Measurements from ENCODE around the gene IL1RAPL2.

IL1RAPL2 gene

DNA sequence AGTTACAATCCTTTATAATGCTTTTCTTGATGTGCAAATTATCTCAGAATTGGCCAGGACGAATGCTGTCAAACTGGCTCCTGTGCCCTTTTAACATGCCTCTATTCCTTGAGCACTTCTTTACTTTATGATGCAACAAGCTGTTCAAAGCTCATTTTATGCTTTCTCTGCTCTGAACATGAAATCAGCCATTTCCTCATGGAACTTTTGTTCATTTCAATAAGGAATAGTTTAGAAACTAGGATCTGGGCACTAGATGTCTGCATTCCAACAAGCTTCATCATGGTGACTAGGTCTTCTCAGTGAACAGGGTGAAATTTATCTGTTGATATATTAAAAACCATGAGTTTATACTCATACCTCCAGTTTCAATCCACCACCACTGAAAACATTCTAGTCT, 741.8 kb downstream of the IL1RAPL2 start:
- Histone ChIP-seq H3K9me3 (ENCODE audit: insufficient read depth, low read length) (no peaks in the 10 kb centered on the region), H3K27me3 (ENCODE audit: insufficient read depth, insufficient read length) (no peaks in the 10 kb centered on the region), H3K9ac (ENCODE audit: insufficient read length, low read depth) (no peak overlapping the region), H3K36me3 (ENCODE audit: insufficient read depth, insufficient read length, low read length) (no peaks in the 10 kb centered on the region), H3K4me3 (ENCODE audit: insufficient read length, low read depth) (no peak overlapping the region), H3K4me1 (ENCODE audit: insufficient read depth, insufficient read length) (no peaks in the 10 kb centered on the region)
- DNase-seq (ENCODE audit: low read depth, low spot score), result no peak
- TF ChIP-seq ZNF274 (IDR thresholded peaks at IDR 0.05; ENCODE audit: low read depth, low read length) (no peak), SUZ12 (IDR thresholded peaks at IDR 0.05; ENCODE audit: extremely low read depth, insufficient read depth, insufficient read length) (no peak)

DNA sequence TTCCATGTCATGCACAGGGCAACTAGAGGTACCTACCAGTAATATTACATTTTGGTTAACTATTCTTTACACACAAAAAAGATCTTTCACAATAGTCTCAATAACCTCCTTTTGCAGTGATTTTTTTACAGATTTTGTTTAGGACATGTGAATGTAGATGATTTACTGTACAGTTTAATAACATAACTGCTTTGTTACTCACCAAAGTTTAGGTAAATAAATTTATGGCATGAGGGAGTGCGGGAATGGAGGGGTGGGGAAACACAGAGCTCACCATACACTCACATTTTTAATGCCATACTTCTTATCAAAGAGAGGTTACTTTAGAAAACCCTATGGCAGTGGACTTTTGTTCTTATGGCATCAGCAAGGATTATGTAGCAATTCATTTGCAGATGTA, 747.6 kb downstream of the IL1RAPL2 start:
- Histone ChIP-seq H3K36me3 (ENCODE audit: insufficient read depth, insufficient read length, low read length) (no peaks in the 10 kb centered on the region), H3K27me3 (ENCODE audit: insufficient read depth, insufficient read length) (no peaks in the 10 kb centered on the region), H3K4me3 (ENCODE audit: insufficient read length, low read depth) (no peak overlapping the region), H3K9ac (ENCODE audit: insufficient read length, low read depth) (no peak overlapping the region), H3K9me3 (ENCODE audit: insufficient read depth, low read length) (no peaks in the 10 kb centered on the region), H3K4me1 (ENCODE audit: insufficient read depth, insufficient read length) (no peaks in the 10 kb centered on the region)
- no peak for DNase-seq (ENCODE audit: low read depth, low spot score)
- TF ChIP-seq SUZ12 (IDR thresholded peaks at IDR 0.05; ENCODE audit: extremely low read depth, insufficient read depth, insufficient read length) (no peak), ZNF274 (IDR thresholded peaks at IDR 0.05; ENCODE audit: low read depth, low read length) (no peak), YY1 (IDR thresholded peaks at IDR 0.05; ENCODE audit: insufficient read depth, insufficient read length) (no peak)

DNA sequence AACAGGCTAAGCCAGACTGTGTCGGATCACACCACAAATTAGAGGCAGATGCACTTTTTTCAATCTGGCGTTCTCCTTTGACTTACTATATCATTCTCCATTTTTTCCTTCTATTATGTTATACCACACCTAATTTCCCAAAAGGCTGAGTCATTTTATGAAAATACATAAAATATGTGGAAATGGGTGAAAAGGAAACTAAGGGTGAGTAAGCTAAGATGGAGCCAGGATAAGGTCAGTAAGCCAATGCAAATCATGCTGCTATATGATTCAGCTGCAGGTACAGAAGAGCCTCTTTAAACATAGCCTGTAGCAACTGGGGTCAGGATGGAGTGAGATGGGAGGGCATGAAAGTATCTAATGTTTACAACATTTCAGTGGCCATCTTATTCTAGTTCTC, 748.5 kb downstream of the IL1RAPL2 start:
- no peaks in the 10 kb centered on the region for H3K9me3 ChIP-seq (ENCODE audit: insufficient read depth, low read length)
- no peaks in the 10 kb centered on the region for H3K27me3 ChIP-seq (ENCODE audit: insufficient read depth, insufficient read length)
- TF ChIP-seq YY1 (IDR thresholded peaks at IDR 0.05; ENCODE audit: insufficient read depth, insufficient read length), result no peak
- TF ChIP-seq ZNF274 (IDR thresholded peaks at IDR 0.05; ENCODE audit: low read depth, low read length), result no peak
- TF ChIP-seq SUZ12 (IDR thresholded peaks at IDR 0.05; ENCODE audit: extremely low read depth, insufficient read depth, insufficient read length), result no peak
- H3K9ac ChIP-seq (ENCODE audit: insufficient read length, low read depth), result no peak overlapping the region
- DNase-seq (ENCODE audit: low read depth, low spot score), result no peak
- H3K36me3 ChIP-seq (ENCODE audit: insufficient read depth, insufficient read length, low read length), result no peaks in the 10 kb centered on the region
- H3K4me1 ChIP-seq (ENCODE audit: insufficient read depth, insufficient read length), result no peaks in the 10 kb centered on the region
- no peak overlapping the region for H3K4me3 ChIP-seq (ENCODE audit: insufficient read length, low read depth)

DNA sequence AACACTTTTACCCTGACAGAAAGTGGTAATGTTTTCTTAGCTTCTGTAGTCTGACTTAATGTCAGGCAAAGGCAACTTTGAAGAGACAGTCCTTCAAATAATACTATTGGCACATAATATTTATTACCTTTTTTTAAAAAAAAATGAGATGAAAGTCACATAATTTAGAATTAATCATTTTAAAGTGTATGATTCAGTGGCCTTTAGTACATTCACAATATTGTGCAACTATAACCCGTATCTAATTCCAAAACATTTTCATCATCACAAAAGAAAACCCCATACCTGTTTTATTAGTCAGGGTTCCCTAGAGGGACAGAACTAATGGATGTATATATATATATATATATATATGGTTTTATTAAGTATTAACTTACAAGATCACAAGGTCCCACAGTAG, 749.2 kb downstream of the IL1RAPL2 start:
- no peak for DNase-seq (ENCODE audit: low read depth, low spot score)
- TF ChIP-seq YY1 (IDR thresholded peaks at IDR 0.05; ENCODE audit: insufficient read depth, insufficient read length) (no peak), ZNF274 (IDR thresholded peaks at IDR 0.05; ENCODE audit: low read depth, low read length) (no peak), SUZ12 (IDR thresholded peaks at IDR 0.05; ENCODE audit: extremely low read depth, insufficient read depth, insufficient read length) (no peak)

DNA sequence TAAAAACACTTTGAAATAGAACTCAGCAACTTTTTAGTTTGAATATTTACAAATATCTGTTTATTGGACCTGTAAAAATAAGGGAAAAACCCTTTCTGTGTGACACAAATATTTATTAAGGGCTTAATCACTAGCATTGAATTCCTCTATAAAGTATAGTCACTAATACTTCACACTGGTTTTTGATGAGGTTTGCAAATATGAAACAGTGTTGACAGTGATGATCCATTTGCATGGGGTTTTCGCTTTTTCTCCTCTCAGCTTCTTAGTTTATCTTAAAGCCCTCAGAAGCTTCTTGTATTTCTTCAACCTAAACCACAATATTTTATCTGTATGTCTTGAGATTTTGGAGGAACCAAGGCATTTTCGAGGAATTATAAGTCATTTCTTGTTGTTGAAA, 751.1 kb downstream of the IL1RAPL2 start:
- no peaks in the 10 kb centered on the region for H3K27me3 ChIP-seq (ENCODE audit: insufficient read depth, insufficient read length)
- no peaks in the 10 kb centered on the region for H3K36me3 ChIP-seq (ENCODE audit: insufficient read depth, insufficient read length, low read length)
- H3K4me3 ChIP-seq (ENCODE audit: insufficient read length, low read depth), result no peak overlapping the region
- H3K4me1 ChIP-seq (ENCODE audit: insufficient read depth, insufficient read length), result no peaks in the 10 kb centered on the region
- H3K9ac ChIP-seq (ENCODE audit: insufficient read length, low read depth), result no peak overlapping the region
- DNase-seq (ENCODE audit: low read depth, low spot score), result no peak
- no peaks in the 10 kb centered on the region for H3K9me3 ChIP-seq (ENCODE audit: insufficient read depth, low read length)
- no peak for TF ChIP-seq SUZ12 (IDR thresholded peaks at IDR 0.05; ENCODE audit: extremely low read depth, insufficient read depth, insufficient read length)
- TF ChIP-seq ZNF274 (IDR thresholded peaks at IDR 0.05; ENCODE audit: low read depth, low read length), result no peak
- TF ChIP-seq YY1 (IDR thresholded peaks at IDR 0.05; ENCODE audit: insufficient read depth, insufficient read length), result no peak

More for the DNA sequence above, 749.2 kb downstream of the IL1RAPL2 start:
- Histone ChIP-seq H3K4me3 (ENCODE audit: insufficient read length, low read depth) (no peak overlapping the region), H3K4me1 (ENCODE audit: insufficient read depth, insufficient read length) (no peaks in the 10 kb centered on the region), H3K27me3 (ENCODE audit: insufficient read depth, insufficient read length) (no peaks in the 10 kb centered on the region), H3K9me3 (ENCODE audit: insufficient read depth, low read length) (no peaks in the 10 kb centered on the region), H3K9ac (ENCODE audit: insufficient read length, low read depth) (no peak overlapping the region), H3K36me3 (ENCODE audit: insufficient read depth, insufficient read length, low read length) (no peaks in the 10 kb centered on the region)

DNA sequence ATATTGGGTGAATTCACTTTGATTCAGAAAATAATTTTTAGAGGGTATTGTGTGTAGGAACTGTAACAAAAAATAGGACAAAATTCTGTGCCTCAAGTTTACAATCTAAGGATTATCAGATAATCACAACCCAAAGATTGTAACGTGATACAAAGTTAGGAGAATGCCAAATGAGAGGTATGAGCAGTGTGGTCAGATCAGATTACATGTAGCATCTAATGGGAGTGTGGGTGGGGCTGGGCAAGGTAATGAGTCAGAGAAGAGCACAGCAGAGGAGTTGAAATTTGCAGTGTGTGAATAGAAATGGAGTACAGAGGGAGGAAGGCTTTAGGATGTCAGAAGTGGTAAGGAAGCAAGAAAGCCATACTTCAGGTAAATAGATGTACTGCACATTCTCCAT, 757.9 kb downstream of the IL1RAPL2 start:
- no peaks in the 10 kb centered on the region for H3K9me3 ChIP-seq (ENCODE audit: insufficient read depth, low read length)
- H3K27me3 ChIP-seq (ENCODE audit: insufficient read depth, insufficient read length), result no peaks in the 10 kb centered on the region
- TF ChIP-seq SUZ12 (IDR thresholded peaks at IDR 0.05; ENCODE audit: extremely low read depth, insufficient read depth, insufficient read length), result no peak
- no peak for TF ChIP-seq YY1 (IDR thresholded peaks at IDR 0.05; ENCODE audit: insufficient read depth, insufficient read length)
- no peak for TF ChIP-seq ZNF274 (IDR thresholded peaks at IDR 0.05; ENCODE audit: low read depth, low read length)
- DNase-seq (ENCODE audit: low read depth, low spot score), result no peak
- no peak overlapping the region for H3K9ac ChIP-seq (ENCODE audit: insufficient read length, low read depth)
- H3K4me3 ChIP-seq (ENCODE audit: insufficient read length, low read depth), result no peak overlapping the region
- H3K36me3 ChIP-seq (ENCODE audit: insufficient read depth, insufficient read length, low read length), result no peaks in the 10 kb centered on the region
- no peaks in the 10 kb centered on the region for H3K4me1 ChIP-seq (ENCODE audit: insufficient read depth, insufficient read length)

DNA sequence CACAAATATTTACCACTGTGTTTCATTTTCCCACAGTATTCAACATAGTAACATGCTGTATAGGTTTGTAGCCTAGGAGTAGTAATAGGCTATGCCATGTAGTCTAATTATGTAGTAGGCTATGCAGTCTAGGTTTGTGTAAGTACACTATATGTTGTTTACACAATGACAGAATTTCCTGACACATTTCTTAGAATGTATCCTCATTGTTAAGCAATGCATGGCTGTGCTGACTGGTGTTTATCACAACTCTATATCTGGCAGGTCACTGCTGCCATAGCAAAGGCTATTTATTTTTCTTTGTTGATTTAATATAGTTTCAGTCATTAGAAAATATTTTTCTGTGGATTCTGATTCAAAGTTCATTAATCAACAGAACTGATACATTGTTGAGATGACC, 762.8 kb downstream of the IL1RAPL2 start:
- Histone ChIP-seq H3K9me3 (ENCODE audit: insufficient read depth, low read length) (no peaks in the 10 kb centered on the region), H3K4me3 (ENCODE audit: insufficient read length, low read depth) (no peak overlapping the region), H3K4me1 (ENCODE audit: insufficient read depth, insufficient read length) (no peaks in the 10 kb centered on the region), H3K9ac (ENCODE audit: insufficient read length, low read depth) (no peak overlapping the region), H3K36me3 (ENCODE audit: insufficient read depth, insufficient read length, low read length) (no peaks in the 10 kb centered on the region), H3K27me3 (ENCODE audit: insufficient read depth, insufficient read length) (no peaks in the 10 kb centered on the region)
- TF ChIP-seq ZNF274 (IDR thresholded peaks at IDR 0.05; ENCODE audit: low read depth, low read length), result no peak
- DNase-seq (ENCODE audit: low read depth, low spot score), result no peak

DNA sequence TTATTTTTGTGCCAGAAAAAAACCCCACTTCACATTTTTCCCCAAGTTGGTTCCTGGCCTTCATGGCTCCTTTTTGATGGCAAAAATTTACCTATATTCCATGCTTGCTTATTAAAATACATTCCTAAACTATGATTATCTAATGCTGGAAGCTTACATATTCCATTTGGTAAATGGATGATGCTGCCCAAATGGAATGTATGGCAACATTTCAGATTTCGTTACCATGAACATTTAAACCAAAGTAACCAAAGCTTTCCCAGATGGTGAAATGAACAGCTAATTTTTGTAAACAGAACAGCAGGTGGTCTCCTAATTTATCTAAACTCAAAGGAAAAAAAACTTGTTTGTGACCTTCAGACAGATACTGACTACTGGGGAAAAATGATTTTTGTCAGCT, 765.2 kb downstream of the IL1RAPL2 start:
- Histone ChIP-seq H3K9me3 (ENCODE audit: insufficient read depth, low read length) (no peaks in the 10 kb centered on the region), H3K27me3 (ENCODE audit: insufficient read depth, insufficient read length) (no peaks in the 10 kb centered on the region), H3K9ac (ENCODE audit: insufficient read length, low read depth) (no peak overlapping the region), H3K4me3 (ENCODE audit: insufficient read length, low read depth) (no peak overlapping the region), H3K36me3 (ENCODE audit: insufficient read depth, insufficient read length, low read length) (no peaks in the 10 kb centered on the region), H3K4me1 (ENCODE audit: insufficient read depth, insufficient read length) (no peaks in the 10 kb centered on the region)
- DNase-seq (ENCODE audit: low read depth, low spot score), result no peak
- TF ChIP-seq YY1 (IDR thresholded peaks at IDR 0.05; ENCODE audit: insufficient read depth, insufficient read length) (no peak), ZNF274 (IDR thresholded peaks at IDR 0.05; ENCODE audit: low read depth, low read length) (no peak)

All from NT2/D1 (cell line).